Naive B cell (primary cell): ENCODE results near the gene KRTAP10-7. TPM values are rescaled to one million over a fixed set of nuclear protein-coding genes. Genes with fewer than 3 reads are reported as not detected.
A peak's percentile ranks its signal among the peaks of the same experiment; 100 is the strongest.
"Not testable (repeated sequence)": the region's sequence is repeated elsewhere in the genome, so short reads cannot be mapped to it uniquely, and the experiment has no call there.

Experiments
- ATAC-seq, 2 donors: fragments of 150-1000 bp; cut with Tn5 transposase; 2 replicates each; pipeline ENCODE4 v1.10.0; 2021; ENCODE audit warnings: low read depth in 2 of 2, mild to moderate bottlenecking in 2 of 2, moderate library complexity in 2 of 2
- DNase-seq: peaks from one replicate; pipeline ENCODE4 v3.0.0; 2022
- H3K27ac Mint-ChIP-seq, 6 donors: one replicate each; pipeline ENCODE4 v1.8.0; 2020 to 2022; ENCODE audit warnings: mild to moderate bottlenecking in 6 of 6, mixed read lengths in 6 of 6, moderate library complexity in 5 of 6, inconsistent platforms in 2 of 6
- H3K27me3 Mint-ChIP-seq, 3 donors: one replicate each; pipeline ENCODE4 v1.8.0; 2021 to 2022; ENCODE audit warnings: mixed read lengths in 3 of 3, mild to moderate bottlenecking in 1 of 3
- H3K36me3 Mint-ChIP-seq, 2 donors: one replicate each; pipeline ENCODE4 v1.8.0; 2020 to 2022; ENCODE audit warnings: mixed read lengths in 2 of 2, inconsistent platforms in 1 of 2, mild to moderate bottlenecking in 1 of 2
- H3K4me1 Mint-ChIP-seq, 3 donors: one replicate each; pipeline ENCODE4 v1.8.0; 2020 to 2022; ENCODE audit warnings: mixed read lengths in 3 of 3, inconsistent platforms in 1 of 3, mild to moderate bottlenecking in 1 of 3, moderate library complexity in 1 of 3
- H3K4me3 Mint-ChIP-seq, 8 donors: one replicate each; pipeline ENCODE4 v1.8.0; 2020 to 2022; ENCODE audit warnings: mild to moderate bottlenecking in 8 of 8, mixed read lengths in 8 of 8, moderate library complexity in 8 of 8, inconsistent platforms in 2 of 8
- H3K9me3 Mint-ChIP-seq, 7 donors: one replicate each; pipeline ENCODE4 v1.8.0; 2020 to 2022; ENCODE audit warnings: mixed read lengths in 7 of 7, mild to moderate bottlenecking in 5 of 7, inconsistent platforms in 2 of 7, moderate library complexity in 1 of 7
- polyA plus RNA-seq, 6 donors: library from polyadenylated mRNA; unstranded; fragments of 300-500 nt; fragmentation: Illumina TruSeq; gene quantifications; one replicate each; pipeline ENCODE4 v1.2.3, GENCODE V29; 2021; ENCODE audit warnings: low read depth in 6 of 6

Gene KRTAP10-7
- polyA plus RNA-seq, 6 donors from 2014 or later, result not detected

DNA sequence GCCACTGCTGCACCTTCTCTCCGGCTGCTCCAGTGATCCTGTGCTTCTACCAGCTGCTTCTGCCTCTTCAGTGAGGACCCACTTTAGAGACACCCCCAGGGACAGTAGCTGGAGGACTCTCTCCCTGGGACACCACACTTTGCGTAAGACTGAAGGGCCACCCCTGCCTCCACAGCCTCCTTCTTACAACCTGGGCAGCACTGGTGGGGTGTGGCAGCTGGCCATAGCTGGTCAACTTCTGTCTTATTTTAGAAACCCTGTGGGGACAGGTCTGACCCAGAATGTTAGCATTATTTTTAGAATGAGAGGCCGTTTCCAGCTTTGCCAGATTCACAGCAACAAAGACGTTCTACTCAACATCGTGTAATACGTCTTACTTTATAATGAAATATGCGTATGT lies 25.4 kb downstream of the KRTAP10-7 start:
- Mint-ChIP-seq H3K27ac (no peak overlapping the region), H3K36me3 (peaks cover 20 to 47% of the 10 kb centered on the region in 2 donors), H3K27me3 (peaks cover 10 to 38% (median 34%) of the 10 kb centered on the region in 3 donors), H3K4me3 (no peak overlapping the region), H3K9me3 (peaks cover 25 to 45% (median 37%) of the 10 kb centered on the region in 7 donors), H3K4me1 (peaks cover 10 to 13% (median 13%) of the 10 kb centered on the region in 3 donors)
- DNase-seq, result no peak
- ATAC-seq, result no peak

DNA sequence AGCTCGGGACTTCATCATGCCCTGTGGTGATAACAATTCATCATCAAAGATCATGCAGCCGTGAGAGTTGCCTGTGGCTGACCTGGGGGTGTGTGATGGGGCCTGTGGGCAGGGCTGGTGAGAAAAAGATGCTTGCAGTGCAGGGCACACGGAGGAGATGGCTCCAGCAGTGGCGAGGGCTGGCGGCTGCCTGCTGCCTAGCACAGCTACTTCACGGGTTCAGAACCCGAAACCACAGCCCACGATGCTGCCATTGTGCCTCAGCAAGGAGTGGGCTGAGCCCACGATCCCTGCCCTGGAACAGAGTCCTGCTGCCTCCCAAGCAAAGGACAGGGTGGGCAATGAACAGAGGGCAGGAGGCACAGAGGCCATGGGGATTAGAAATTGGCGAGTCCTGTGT lies 25.9 kb downstream of the KRTAP10-7 start:
- no peak overlapping the region for H3K27ac Mint-ChIP-seq
- ATAC-seq, result no peak
- peaks cover 10 to 38% (median 34%) of the 10 kb centered on the region in 3 donors for H3K27me3 Mint-ChIP-seq
- DNase-seq, result no peak
- peaks cover 23 to 50% of the 10 kb centered on the region in 2 donors for H3K36me3 Mint-ChIP-seq
- H3K9me3 Mint-ChIP-seq, result peaks cover 30 to 50% (median 41%) of the 10 kb centered on the region in 7 donors
- peaks cover 10 to 16% (median 15%) of the 10 kb centered on the region in 3 donors for H3K4me1 Mint-ChIP-seq
- peak overlapping the region in 1 of 8 donors; percentile 79 for H3K4me3 Mint-ChIP-seq

DNA sequence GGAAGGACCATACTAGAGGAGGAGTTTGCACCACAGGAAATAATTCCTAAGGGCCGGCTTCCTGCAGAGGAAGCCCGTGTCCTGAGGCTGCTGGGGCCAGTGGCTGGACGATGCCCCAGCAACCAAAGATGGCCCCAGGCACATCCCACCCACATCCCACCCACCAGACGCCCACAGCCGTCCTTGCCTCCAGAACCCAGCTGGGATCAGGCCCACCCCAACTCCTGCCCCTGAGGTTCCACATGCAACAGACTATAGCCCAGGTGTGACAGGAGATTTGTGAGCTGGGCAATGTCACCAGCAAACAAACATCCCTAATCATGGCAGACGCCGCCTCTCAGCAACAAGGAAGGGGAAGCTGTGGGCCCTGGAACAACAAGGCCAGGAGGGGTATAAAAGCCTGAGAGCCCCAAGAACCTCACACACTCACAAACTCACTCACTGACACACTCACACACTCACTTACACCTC lies 26.3 kb downstream of the KRTAP10-7 start, which contains the start of gene KRTAP10-9:
Gene KRTAP10-9 (plus strand): TSS at position 421 of the 471 bp plus-strand sequence. CDS start 79 bp downstream, outside the sequence.
- peaks cover 10 to 16% (median 15%) of the 10 kb centered on the region in 3 donors for H3K4me1 Mint-ChIP-seq
- DNase-seq, result no peak
- H3K4me3 Mint-ChIP-seq, result peak within 1 kb of the TSS in 1 of 8 donors; percentile 79
- H3K27me3 Mint-ChIP-seq, result peaks cover 10 to 38% (median 34%) of the 10 kb centered on the region in 3 donors
- no peak for ATAC-seq
- peaks cover 27 to 54% of the 10 kb centered on the region in 2 donors for H3K36me3 Mint-ChIP-seq
- H3K27ac Mint-ChIP-seq, result peak within 1 kb of the TSS in 1 of 6 donors; percentile 76
- peaks cover 33 to 54% (median 45%) of the 10 kb centered on the region in 7 donors for H3K9me3 Mint-ChIP-seq

DNA sequence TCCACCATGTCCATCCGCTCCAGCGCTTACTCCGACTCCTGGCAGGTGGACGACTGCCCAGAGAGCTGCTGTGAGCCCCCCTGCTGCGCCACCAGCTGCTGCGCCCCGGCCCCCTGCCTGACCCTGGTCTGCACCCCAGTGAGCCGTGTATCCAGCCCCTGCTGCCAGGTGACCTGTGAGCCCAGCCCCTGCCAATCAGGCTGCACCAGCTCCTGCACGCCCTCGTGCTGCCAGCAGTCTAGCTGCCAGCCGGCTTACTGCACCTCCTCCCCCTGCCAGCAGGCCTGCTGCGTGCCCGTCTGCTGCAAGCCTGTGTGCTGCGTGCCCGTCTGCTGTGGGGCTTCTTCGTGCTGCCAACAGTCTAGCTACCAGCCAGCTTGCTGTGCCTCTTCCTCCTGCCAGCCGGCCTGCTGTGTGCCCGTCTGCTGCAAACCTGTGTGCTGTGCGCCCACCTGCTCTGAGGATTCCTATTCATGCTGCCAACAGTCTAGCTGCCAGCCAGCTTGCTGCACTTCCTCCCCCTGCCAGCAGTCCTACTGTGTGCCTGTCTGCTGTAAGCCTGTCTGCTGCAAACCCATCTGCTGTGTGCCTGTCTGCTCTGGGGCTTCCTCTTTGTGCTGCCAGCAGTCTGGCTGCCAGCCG lies 26.9 kb downstream of the KRTAP10-7 start:
- not testable (repeated sequence) for ATAC-seq, H3K4me3 Mint-ChIP-seq, DNase-seq
- Mint-ChIP-seq H3K36me3 (peaks cover 32 to 55% of the 10 kb centered on the region in 2 donors), H3K27me3 (peaks cover 9 to 34% (median 34%) of the 10 kb centered on the region in 3 donors), H3K27ac (peak overlapping the region in 1 of 6 donors; percentile 76), H3K9me3 (peaks cover 34 to 60% (median 50%) of the 10 kb centered on the region in 7 donors), H3K4me1 (peaks cover 10 to 16% (median 15%) of the 10 kb centered on the region in 3 donors)

DNA sequence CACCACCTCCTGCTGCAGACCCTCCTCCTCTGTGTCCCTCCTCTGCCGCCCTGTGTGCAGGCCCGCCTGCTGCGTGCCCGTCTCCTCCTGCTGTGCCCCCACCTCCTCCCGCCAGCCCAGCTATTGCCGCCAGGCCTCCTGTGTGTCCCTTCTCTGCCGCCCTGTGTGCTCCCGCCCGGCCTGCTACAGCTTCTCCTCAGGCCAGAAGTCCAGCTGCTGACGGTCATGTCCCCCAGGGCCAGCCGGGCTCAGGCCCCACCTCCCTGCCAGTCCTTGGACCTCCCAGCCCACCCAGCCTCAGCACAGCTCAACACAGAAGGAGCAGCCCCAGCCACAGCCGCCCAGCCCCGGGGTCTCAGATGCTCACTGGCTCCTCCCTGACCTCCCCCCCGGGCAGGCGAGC lies 27.4 kb downstream of the KRTAP10-7 start:
- H3K4me1 Mint-ChIP-seq, result peaks cover 10 to 16% (median 15%) of the 10 kb centered on the region in 3 donors
- peaks cover 7 to 34% (median 29%) of the 10 kb centered on the region in 3 donors for H3K27me3 Mint-ChIP-seq
- ATAC-seq, DNase-seq, H3K27ac Mint-ChIP-seq, H3K4me3 Mint-ChIP-seq: not testable (repeated sequence)
- peaks cover 27 to 51% of the 10 kb centered on the region in 2 donors for H3K36me3 Mint-ChIP-seq
- peaks cover 33 to 59% (median 49%) of the 10 kb centered on the region in 7 donors for H3K9me3 Mint-ChIP-seq

DNA sequence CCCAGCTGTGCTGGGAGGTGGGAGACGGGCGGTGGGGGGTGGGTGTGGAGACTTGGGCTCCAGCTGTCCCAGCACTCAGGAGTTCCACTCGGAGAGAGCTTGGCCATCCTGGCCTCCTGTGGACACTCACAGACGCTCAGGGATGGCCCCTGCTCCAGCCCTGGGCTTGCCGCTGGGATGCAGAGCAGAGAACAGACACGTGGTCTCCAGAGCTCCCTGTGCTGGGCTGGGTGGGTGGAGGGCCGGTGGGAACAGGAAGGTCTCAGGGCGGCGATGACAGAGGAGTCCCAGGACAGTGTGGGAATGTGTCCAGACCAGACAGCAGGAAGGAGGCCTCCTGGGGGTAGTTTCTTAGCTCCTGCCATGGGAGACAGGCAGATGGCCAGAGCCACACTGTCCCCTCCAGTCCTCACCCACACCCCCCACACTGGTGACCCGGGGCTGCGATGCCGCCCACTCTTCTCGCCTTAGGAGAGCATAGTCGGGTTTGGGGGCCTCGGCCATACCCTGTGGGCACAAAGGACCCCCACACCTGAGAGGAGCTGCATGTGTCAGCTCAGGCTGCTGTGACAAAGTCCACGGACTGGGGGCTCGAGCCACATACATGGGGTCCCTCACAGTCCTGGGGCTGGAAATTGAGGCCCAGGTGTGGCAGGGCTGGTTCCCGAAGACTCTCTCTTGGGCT lies 28.5 kb downstream of the KRTAP10-7 start:
- DNase-seq (no peak), ATAC-seq (no peak)
- Mint-ChIP-seq H3K4me3 (no peak overlapping the region), H3K27ac (no peak overlapping the region), H3K9me3 (peaks cover 31 to 57% (median 44%) of the 10 kb centered on the region in 7 donors), H3K4me1 (peaks cover 10 to 16% (median 15%) of the 10 kb centered on the region in 3 donors), H3K36me3 (peaks cover 30 to 40% of the 10 kb centered on the region in 2 donors), H3K27me3 (peaks cover 0 to 29% (median 19%) of the 10 kb centered on the region in 3 donors)

DNA sequence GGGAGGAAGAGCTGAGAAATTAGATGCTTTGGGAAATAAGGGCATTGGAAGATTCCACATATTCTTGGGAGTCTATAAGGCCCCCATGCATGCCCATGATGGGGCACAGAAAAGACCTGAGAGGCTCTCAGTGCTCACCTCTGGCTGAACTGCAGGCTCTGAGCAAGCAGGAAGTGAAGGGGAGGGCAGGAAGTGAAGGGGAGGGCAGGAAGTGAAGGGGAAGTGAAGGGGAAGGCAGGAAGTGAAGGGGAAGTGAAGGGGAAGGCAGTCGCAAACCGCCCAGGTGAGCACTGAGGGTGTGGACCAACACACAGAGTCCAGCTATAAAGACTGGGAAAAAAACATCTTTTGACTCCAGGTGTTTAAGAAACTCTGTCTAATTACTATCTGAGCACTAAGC lies 30.0 kb downstream of the KRTAP10-7 start:
- H3K27ac Mint-ChIP-seq, result peak overlapping the region in 1 of 6 donors; percentile 72
- peaks cover 10 to 16% (median 15%) of the 10 kb centered on the region in 3 donors for H3K4me1 Mint-ChIP-seq
- no peak for DNase-seq
- peaks cover 6 to 26% (median 17%) of the 10 kb centered on the region in 3 donors for H3K27me3 Mint-ChIP-seq
- no peak overlapping the region for H3K4me3 Mint-ChIP-seq
- ATAC-seq, result no peak
- H3K9me3 Mint-ChIP-seq, result peaks cover 25 to 52% (median 34%) of the 10 kb centered on the region in 7 donors
- peaks cover 26 to 37% of the 10 kb centered on the region in 2 donors for H3K36me3 Mint-ChIP-seq

DNA sequence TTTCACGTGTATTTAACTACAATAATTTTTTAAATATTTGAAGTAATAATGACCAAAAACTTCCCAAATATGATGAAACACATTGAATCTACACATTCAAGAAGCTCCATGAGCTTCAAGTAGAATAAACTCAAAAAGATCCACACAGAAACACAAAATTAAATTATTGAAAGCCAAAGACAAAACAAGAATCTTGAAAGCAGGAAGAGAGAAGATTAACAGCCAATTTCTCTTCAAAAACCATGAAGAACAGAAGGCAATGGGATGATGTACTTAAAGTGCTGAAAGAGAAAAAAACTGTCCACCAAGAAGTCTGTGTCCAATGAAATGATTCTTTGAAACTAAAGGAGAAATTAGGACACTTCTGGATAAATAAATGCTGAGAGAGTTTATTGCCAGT lies 31.7 kb downstream of the KRTAP10-7 start:
- H3K4me1 Mint-ChIP-seq, result peaks cover 10 to 16% (median 15%) of the 10 kb centered on the region in 3 donors
- ATAC-seq, result no peak
- no peak overlapping the region for H3K27ac Mint-ChIP-seq
- H3K36me3 Mint-ChIP-seq, result peaks cover 26 to 37% of the 10 kb centered on the region in 2 donors
- DNase-seq, result no peak
- no peak overlapping the region for H3K4me3 Mint-ChIP-seq
- peaks cover 18 to 27% (median 22%) of the 10 kb centered on the region in 3 donors for H3K27me3 Mint-ChIP-seq
- peaks cover 22 to 49% (median 36%) of the 10 kb centered on the region in 7 donors for H3K9me3 Mint-ChIP-seq

DNA sequence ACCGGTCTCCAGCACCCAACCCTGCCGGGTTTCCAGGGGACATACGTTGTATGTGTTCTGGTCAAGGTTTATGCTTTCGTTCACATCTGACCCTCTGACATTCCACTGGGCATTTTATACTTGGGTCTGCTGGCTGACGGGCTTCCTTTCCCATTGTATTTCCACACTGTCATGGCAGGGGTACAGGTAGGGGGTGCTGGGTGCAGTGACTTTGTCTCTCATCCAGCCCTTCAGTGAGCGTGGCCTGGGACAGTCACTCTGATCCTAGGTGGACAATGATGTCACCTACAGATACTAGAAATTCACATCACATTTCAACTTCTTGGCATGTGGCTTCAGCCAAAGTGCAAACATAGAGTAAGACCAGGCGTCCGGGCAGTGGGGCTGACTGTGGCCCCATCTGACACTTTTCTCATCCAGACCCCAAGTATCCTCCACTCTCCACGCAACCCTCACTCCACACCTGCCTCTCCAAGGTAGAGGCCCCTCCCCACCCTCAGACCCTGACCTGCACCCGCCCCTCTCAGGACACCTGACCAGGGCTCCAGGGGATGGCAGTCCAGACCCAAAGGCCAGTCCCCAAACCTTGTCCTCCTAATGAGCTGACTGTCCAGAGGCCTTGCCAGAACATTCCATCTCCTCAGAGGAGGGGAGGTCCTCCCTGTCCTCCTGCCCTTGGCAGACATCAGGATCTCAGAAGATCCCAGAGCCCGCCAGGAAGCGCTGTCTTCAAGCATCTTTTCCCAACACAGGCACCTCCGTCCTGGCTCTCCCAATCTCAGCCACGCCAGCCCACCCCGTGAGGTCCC lies 36.0 kb downstream of the KRTAP10-7 start:
- H3K4me1 Mint-ChIP-seq, result no peaks in the 10 kb centered on the region
- no peak for DNase-seq
- peaks cover 31 to 54% (median 49%) of the 10 kb centered on the region in 3 donors for H3K27me3 Mint-ChIP-seq
- H3K27ac Mint-ChIP-seq, result no peak overlapping the region
- no peak overlapping the region for H3K4me3 Mint-ChIP-seq
- ATAC-seq, result no peak
- H3K9me3 Mint-ChIP-seq, result peaks cover 15 to 51% (median 30%) of the 10 kb centered on the region in 7 donors
- peaks cover 23 to 26% of the 10 kb centered on the region in 2 donors for H3K36me3 Mint-ChIP-seq

DNA sequence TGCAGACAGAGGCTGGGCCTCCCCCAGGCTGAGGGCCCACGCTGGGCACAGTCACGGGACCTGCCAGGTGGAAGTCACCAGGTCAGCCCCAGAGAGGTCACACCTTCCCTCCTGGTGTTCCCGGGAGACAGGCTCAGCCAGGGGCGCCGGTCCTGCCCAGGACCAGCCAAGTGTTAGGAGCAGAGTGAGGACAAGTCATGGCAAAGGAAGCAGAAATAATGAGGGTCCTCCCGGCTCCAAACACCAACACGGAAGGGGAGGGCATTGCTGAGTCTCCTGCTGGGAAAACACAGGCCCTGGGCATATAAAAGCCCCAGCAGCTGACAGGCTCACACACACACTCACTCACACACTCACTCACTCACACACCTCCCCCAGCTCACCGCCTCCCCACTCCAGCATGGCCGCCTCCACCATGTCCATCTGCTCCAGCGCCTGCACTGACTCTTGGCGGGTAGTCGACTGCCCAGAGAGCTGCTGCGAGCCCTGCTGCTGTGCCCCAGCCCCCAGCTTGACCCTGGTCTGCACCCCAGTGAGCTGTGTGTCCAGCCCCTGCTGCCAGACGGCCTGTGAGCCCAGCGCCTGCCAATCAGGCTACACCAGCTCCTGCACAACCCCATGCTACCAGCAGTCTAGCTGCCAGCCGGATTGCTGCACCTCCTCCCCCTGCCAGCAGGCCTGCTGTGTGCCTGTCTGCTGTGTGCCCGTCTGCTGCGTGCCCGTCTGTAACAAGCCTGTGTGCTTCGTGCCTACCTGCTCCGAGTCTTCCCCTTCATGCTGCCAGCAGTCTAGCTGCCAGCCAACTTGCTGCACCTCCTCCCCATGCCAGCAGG lies 36.8 kb downstream of the KRTAP10-7 start, which contains the start of gene KRTAP10-10:
Gene KRTAP10-10 (plus strand): TSS at position 339 of the 833 bp plus-strand sequence. CDS start 62 bp downstream, at position 401.
- Mint-ChIP-seq H3K9me3 (peaks cover 13 to 51% (median 26%) of the 10 kb centered on the region in 7 donors), H3K4me3 (no peak within 1 kb of the TSS)
- ATAC-seq, result no peak

DNA sequence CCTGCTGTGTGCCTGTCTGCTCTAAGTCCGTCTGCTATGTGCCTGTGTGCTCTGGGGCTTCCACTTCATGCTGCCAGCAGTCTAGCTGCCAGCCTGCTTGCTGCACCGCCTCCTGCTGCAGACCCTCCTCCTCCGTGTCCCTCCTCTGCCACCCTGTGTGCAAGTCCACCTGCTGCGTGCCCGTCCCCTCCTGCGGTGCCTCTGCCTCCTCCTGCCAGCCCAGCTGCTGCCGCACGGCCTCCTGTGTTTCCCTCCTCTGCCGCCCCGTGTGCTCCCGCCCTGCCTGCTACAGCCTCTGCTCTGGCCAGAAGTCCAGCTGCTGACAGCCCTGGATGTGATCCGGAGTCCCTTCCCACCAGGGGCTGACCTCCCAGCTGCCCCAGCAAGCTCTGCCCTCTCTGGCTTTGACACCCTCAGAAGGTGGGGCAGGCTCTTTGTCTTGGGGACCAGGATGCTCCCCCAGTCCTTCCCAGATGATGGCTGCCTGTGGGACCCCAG lies 37.5 kb downstream of the KRTAP10-7 start:
- Mint-ChIP-seq H3K36me3 (peaks cover 14 to 30% of the 10 kb centered on the region in 2 donors), H3K27ac (peak overlapping the region in 1 of 6 donors; percentile 96), H3K27me3 (peaks cover 34 to 62% (median 54%) of the 10 kb centered on the region in 3 donors), H3K9me3 (peaks cover 15 to 51% (median 24%) of the 10 kb centered on the region in 7 donors)
- ATAC-seq, DNase-seq, H3K4me1 Mint-ChIP-seq, H3K4me3 Mint-ChIP-seq: not testable (repeated sequence)

More for the DNA sequence above, 36.8 kb downstream of the KRTAP10-7 start, which contains the start of gene KRTAP10-10:
- peaks cover 34 to 60% (median 54%) of the 10 kb centered on the region in 3 donors for H3K27me3 Mint-ChIP-seq
- DNase-seq, result no peak
- H3K36me3 Mint-ChIP-seq, result peaks cover 15 to 24% of the 10 kb centered on the region in 2 donors
- peak within 1 kb of the TSS in 1 of 6 donors; percentile 96 for H3K27ac Mint-ChIP-seq
- H3K4me1 Mint-ChIP-seq, result no peaks in the 10 kb centered on the region
